Spleen (tissue), 11 donors: ENCODE data around the gene SMG6. TPM values are rescaled to one million over a fixed set of nuclear protein-coding genes. Genes with fewer than 3 reads are reported as not detected.
A peak's percentile ranks its signal among the peaks of the same experiment; 100 is the strongest.

ENCODE experiments used
- DNase-seq: peaks from one replicate; pipeline ENCODE4 v3.0.0-alpha.2; 2020
- H3K27ac ChIP-seq, 8 donors: fragments of 200-600 bp; sonication (generic) in 7 of 8; 1 replicate in 4 of 8; 2 replicates in 4 of 8; pipeline versions ENCODE4 v1.5.0 to v1.8.0; 2016 to 2021; ENCODE audit warnings: inconsistent platforms in 4 of 8, mild to moderate bottlenecking in 4 of 8, moderate library complexity in 1 of 8
- H3K27me3 ChIP-seq, 7 donors: fragments of 200-600 bp; sonication (generic) in 6 of 7; replicated peaks in 1 of 7; 1 replicate in 4 of 7; 2 replicates in 3 of 7; pipeline versions ENCODE4 v1.5.0 to v1.8.0; 2016 to 2021; ENCODE audit warnings: inconsistent platforms in 3 of 7, mild to moderate bottlenecking in 1 of 7
- H3K36me3 ChIP-seq, 6 donors: fragments of 200-600 bp; sonication (generic) in 5 of 6; 1 replicate in 4 of 6; 2 replicates in 2 of 6; pipeline versions ENCODE4 v1.5.0 to v1.8.0; 2016 to 2021; ENCODE audit warnings: inconsistent platforms in 2 of 6
- H3K4me1 ChIP-seq, 6 donors: fragments of 200-600 bp; sonication (generic) in 5 of 6; 1 replicate in 3 of 6; 2 replicates in 3 of 6; pipeline versions ENCODE4 v1.5.0 to v1.8.0; 2016 to 2021; ENCODE audit warnings: inconsistent platforms in 3 of 6
- H3K4me3 ChIP-seq, 8 donors: fragments of 200-600 bp; sonication (generic) in 7 of 8; 1 replicate in 4 of 8; 2 replicates in 4 of 8; pipeline versions ENCODE4 v1.5.0 to v1.8.0; 2016 to 2021; ENCODE audit warnings: inconsistent platforms in 4 of 8, mild to moderate bottlenecking in 4 of 8, moderate library complexity in 2 of 8
- H3K9me3 ChIP-seq, 8 donors: fragments of 200-600 bp; sonication (generic) in 7 of 8; 1 replicate in 4 of 8; 2 replicates in 4 of 8; pipeline versions ENCODE4 v1.5.0 to v1.8.0; 2016 to 2021; ENCODE audit warnings: inconsistent platforms in 4 of 8
- POLR2A ChIP-seq, 3 donors: fragments of 450-650 bp; IDR thresholded peaks; one replicate each; pipeline ENCODE4 v1.5.1; 2017; ENCODE audit warnings: antibody characterized with exemption in 3 of 3, mild to moderate bottlenecking in 1 of 3
- POLR2AphosphoS5 ChIP-seq, 3 donors: sonication (generic); formaldehyde crosslinking; IDR thresholded peaks; one replicate each; pipeline ENCODE4 v1.5.1; 2017; ENCODE audit warnings: antibody characterized with exemption in 3 of 3
- WGBS, 5 donors: extraction: QIAGEN DNeasy Blood & Tissue Kit in 3 of 5; methylation state at CpG; one replicate each; pipeline versions ENCODE4 v1.1.5 to v1.1.7; 2013 to 2018; 5-methylcytosine and 5-hydroxymethylcytosine counted together
- intact Hi-C: fragments of 100-400 bp; cut with DNase I; formaldehyde crosslinking; loops from one replicate; pipeline ENCODE4 v1.15.0; 2023; ENCODE audit warnings: low total_unique reads
- polyA plus RNA-seq, 3 donors: library from polyadenylated mRNA; stranded (reverse); fragments of 200-250 nt; gene quantifications; one replicate each; pipeline ENCODE4 v1.2.1, GENCODE V29; 2013
- total RNA-seq, 7 donors: library from RNA; depleted of rRNA in 3 of 7; stranded (reverse); fragments of >200 nt in 3 of 7; fragmentation: NEBNext Ultra II Directional in 4 of 7; extraction: Animal tissue kit (Norgen Biotek cat#: 25700) in 4 of 7; gene quantifications; one replicate each; pipeline versions ENCODE4 v1.1.0 to v1.2.1, GENCODE V29; 2016 to 2021
- TF ChIP-seq, protein P1 (sequence below), 11 experiments: fragments of 200-600 bp in 7 of 11; fragments of 450-650 bp in 4 of 11; sonication (generic) in 4 of 11; IDR thresholded peaks in 8 of 11; conservative IDR thresholded peaks in 3 of 11; 1 replicate in 7 of 11; 2 replicates in 4 of 11; pipeline versions ENCODE4 v1.4.0 to v1.8.0; 2016 to 2021; ENCODE audit warnings: antibody characterized with exemption in 11 of 11, inconsistent platforms in 4 of 11, mild to moderate bottlenecking in 1 of 11
- donor health status: healthy with polysubstance abuse.
- donor health status: DM: no; HTN: no; CAD: no; lungs with moderate emphysema.
- donor health status: DM: no; HTN: no; CAD: no.
- donor health status: Bipolar disorder and iron deficiency.
- donor health status: healthy.
- donor health status: DM: no; HTN: no; CAD: no.
- donor health status: DM: yes; HTN: yes; CAD: no.

The SMG6 gene
- total and polyA plus RNA-seq, 10 donors, result 9.7 to 44.2 (median 28.0) TPM

DNA sequence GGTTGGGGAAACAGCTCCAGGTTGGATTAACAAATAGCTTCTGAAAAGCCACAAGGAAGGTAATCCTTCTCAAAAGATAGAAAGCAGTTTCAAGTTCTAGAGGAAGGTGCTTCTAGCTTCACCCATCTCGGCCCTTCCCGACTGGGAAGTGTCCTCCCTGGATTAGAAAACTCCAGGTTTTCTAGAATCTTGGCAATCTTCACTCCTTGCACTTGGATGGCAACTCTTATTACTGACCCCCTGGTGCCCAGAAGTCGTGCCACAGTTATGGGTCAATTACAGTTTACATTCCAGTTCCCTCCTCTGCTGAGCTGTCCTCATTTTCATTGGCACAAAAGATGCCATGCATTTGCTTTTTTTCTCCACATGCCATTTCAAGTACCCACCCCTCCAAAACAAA lies 65.6 kb downstream of the SMG6 start:
- Histone ChIP-seq H3K9me3 (no peaks in the 10 kb centered on the region), H3K27me3 (no peaks in the 10 kb centered on the region), H3K4me3 (no peak overlapping the region), H3K27ac (peak overlapping the region in 7 of 8 donors; percentile 33 to 82 (median 62)), H3K36me3 (peaks cover 0 to 72% (median 8%) of the 10 kb centered on the region in 6 donors), H3K4me1 (peaks cover 4 to 54% (median 36%) of the 10 kb centered on the region in 6 donors)
- intact Hi-C loops, result loop anchor here (10.0 kb wide), 1 partner anchor 63 kb away; no protein-coding TSS in a partner anchor
- WGBS, 5 donors, result 78 to 86% (median 84%) methylated on average over 3 of the region's 3 CpGs
- TF ChIP-seq POLR2A (IDR thresholded peaks at IDR 0.05), result no peak
- TF ChIP-seq, protein P1, sequence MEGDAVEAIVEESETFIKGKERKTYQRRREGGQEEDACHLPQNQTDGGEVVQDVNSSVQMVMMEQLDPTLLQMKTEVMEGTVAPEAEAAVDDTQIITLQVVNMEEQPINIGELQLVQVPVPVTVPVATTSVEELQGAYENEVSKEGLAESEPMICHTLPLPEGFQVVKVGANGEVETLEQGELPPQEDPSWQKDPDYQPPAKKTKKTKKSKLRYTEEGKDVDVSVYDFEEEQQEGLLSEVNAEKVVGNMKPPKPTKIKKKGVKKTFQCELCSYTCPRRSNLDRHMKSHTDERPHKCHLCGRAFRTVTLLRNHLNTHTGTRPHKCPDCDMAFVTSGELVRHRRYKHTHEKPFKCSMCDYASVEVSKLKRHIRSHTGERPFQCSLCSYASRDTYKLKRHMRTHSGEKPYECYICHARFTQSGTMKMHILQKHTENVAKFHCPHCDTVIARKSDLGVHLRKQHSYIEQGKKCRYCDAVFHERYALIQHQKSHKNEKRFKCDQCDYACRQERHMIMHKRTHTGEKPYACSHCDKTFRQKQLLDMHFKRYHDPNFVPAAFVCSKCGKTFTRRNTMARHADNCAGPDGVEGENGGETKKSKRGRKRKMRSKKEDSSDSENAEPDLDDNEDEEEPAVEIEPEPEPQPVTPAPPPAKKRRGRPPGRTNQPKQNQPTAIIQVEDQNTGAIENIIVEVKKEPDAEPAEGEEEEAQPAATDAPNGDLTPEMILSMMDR (IDR thresholded peaks at IDR 0.05 in 8 of 11, conservative IDR thresholded peaks at IDR 0.05 in 3 of 11), result no peak
- TF ChIP-seq POLR2AphosphoS5 (IDR thresholded peaks at IDR 0.05), result no peak
- no peak for DNase-seq

DNA sequence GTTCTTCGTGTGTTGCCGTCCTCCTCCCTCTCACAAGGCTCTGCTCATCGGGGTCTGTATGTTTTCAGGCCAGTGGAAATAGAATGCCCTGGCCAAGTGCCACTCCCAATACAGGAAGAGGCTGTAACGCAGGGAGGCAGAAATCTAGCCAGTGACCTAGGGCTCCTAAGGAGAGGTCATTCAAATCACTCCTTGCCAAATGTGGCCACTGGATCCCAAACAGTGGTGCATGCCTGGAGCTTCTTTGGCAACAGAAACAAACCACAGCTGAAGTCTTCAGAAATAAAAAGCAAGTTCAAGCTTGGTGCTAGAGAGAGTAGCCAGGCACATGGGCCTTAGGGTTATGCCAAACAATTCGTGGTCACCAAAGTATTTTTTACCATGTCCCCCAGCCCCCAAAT lies 66.1 kb downstream of the SMG6 start:
- Histone ChIP-seq H3K27ac (peak overlapping the region in 7 of 8 donors; percentile 17 to 82 (median 62)), H3K4me1 (peaks cover 4 to 57% (median 36%) of the 10 kb centered on the region in 6 donors), H3K36me3 (peaks cover 0 to 72% (median 4%) of the 10 kb centered on the region in 6 donors), H3K4me3 (no peak overlapping the region), H3K9me3 (no peaks in the 10 kb centered on the region), H3K27me3 (no peaks in the 10 kb centered on the region)
- DNase-seq, result no peak
- intact Hi-C loops, result loop anchor here (10.0 kb wide), 1 partner anchor 63 kb away; no protein-coding TSS in a partner anchor
- 66 to 86% (median 73%) methylated on average over 5 of the region's 5 CpGs for WGBS, 5 donors
- TF ChIP-seq, protein P1 (IDR thresholded peaks at IDR 0.05 in 8 of 11, conservative IDR thresholded peaks at IDR 0.05 in 3 of 11), result no peak
- TF ChIP-seq POLR2AphosphoS5 (IDR thresholded peaks at IDR 0.05) (no peak), POLR2A (IDR thresholded peaks at IDR 0.05) (no peak)

DNA sequence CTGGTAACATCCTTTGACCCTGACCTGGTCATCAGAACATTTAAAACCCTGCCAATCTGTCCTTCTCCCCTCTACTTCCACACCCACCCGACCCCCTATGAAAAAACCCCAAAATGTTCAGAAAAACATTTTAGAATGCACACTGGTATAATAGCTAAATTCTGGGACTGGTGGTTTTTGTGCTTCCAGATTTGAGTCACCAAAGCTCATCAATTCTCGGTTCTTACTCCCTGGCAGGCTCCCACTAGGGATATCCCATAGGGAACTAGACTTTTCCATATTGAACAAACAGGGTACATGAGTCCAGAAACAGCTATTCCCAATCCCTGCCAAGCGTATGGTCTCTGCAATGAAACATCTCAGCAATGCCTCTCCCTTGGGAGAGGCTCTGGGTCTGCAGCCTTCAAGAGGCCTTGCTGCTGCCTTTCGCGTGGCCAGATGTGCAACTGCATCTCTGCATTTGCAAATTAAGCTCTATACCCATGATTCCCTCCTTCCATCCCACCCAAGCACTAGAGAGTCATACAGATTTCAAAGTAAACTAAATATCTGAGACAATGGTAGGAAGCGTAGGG lies 67.7 kb downstream of the SMG6 start:
- no peak for TF ChIP-seq POLR2AphosphoS5 (IDR thresholded peaks at IDR 0.05)
- no peak for TF ChIP-seq POLR2A (IDR thresholded peaks at IDR 0.05)
- TF ChIP-seq, protein P1 (IDR thresholded peaks at IDR 0.05 in 8 of 11, conservative IDR thresholded peaks at IDR 0.05 in 3 of 11), result no peak
- no peaks in the 10 kb centered on the region for H3K9me3 ChIP-seq
- no peak for DNase-seq
- intact Hi-C loops, result loop anchor here (10.0 kb wide), 1 partner anchor 61 kb away; no protein-coding TSS in a partner anchor
- H3K4me1 ChIP-seq, result peaks cover 4 to 72% (median 40%) of the 10 kb centered on the region in 6 donors
- no peaks in the 10 kb centered on the region for H3K27me3 ChIP-seq
- H3K27ac ChIP-seq, result peak overlapping the region in 1 of 8 donors; percentile 1
- peaks cover 0 to 68% (median 4%) of the 10 kb centered on the region in 6 donors for H3K36me3 ChIP-seq
- H3K4me3 ChIP-seq, result no peak overlapping the region
- WGBS, 5 donors, result 71 to 90% (median 87%) methylated on average over 6 of the region's 6 CpGs

DNA sequence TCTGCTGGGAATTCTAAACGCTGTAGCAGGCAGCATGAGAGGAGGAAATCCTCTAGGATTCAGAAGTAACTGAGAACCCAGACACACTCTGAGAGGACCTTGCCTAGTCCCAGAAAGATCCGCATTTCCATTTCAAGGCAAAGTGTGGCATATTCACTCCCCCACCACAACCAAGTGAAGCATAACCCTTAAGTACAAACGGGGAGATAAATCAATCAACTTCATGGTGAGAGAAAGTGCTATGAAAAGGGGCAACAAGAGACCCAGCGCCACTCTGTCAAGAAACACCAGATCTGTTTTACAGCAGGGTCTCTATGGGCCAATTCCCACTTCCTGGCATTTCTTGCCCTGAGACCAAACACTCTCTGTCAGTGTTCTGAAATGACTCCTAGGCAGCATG lies 68.3 kb downstream of the SMG6 start:
- TF ChIP-seq POLR2A (IDR thresholded peaks at IDR 0.05), result no peak
- TF ChIP-seq POLR2AphosphoS5 (IDR thresholded peaks at IDR 0.05), result no peak
- TF ChIP-seq, protein P1 (IDR thresholded peaks at IDR 0.05 in 8 of 11, conservative IDR thresholded peaks at IDR 0.05 in 3 of 11), result no peak
- intact Hi-C loops, result loop anchor here (10.0 kb wide), 1 partner anchor 60 kb away; no protein-coding TSS in a partner anchor
- peaks cover 4 to 72% (median 37%) of the 10 kb centered on the region in 6 donors for H3K4me1 ChIP-seq
- H3K9me3 ChIP-seq, result no peaks in the 10 kb centered on the region
- H3K36me3 ChIP-seq, result peaks cover 0 to 67% (median 4%) of the 10 kb centered on the region in 6 donors
- H3K4me3 ChIP-seq, result no peak overlapping the region
- peak overlapping the region in 1 of 8 donors; percentile 1 for H3K27ac ChIP-seq
- no peaks in the 10 kb centered on the region for H3K27me3 ChIP-seq
- WGBS, 5 donors, result 81 to 89% (median 85%) methylated on average over 4 of the region's 4 CpGs
- no peak for DNase-seq
